Measurements from ENCODE around the gene STX18.

The STX18 gene

DNA sequence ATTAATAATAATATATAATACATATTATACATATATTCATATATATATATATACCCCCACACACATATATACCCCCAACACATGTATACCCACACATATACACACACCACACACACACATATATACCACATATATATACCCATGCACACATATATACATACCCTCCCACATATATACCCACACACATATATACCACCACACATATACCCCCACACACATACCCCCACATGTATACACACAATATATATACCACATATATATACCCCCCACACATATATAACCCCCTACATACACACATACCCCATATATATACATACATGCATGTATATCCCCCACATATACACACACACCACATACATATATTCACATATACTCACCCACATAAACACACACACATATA is 103.0 kb downstream of the STX18 start:
- no peak overlapping the region for H3K27ac ChIP-seq
- H3K27me3 ChIP-seq (replicated peaks) = no peaks in the 10 kb centered on the region
- DNase-seq = no peak
- no peak for TF ChIP-seq CTCF (IDR thresholded peaks at IDR 0.05; ENCODE audit: low read depth, low read length, missing control alignments)
- H3K36me3 ChIP-seq (replicated peaks) = peaks cover 12% of the 10 kb centered on the region
- in situ Hi-C loops (cut with HindIII; ENCODE audit: low pct_ligation_motif_present, low sequenced_read_pairs) = no loop called here
- H3K4me3 ChIP-seq (ENCODE audit: low read depth, low read length) = no peak overlapping the region

- H3K36me3 ChIP-seq (replicated peaks) = peaks cover 13% of the 10 kb centered on the region
- in situ Hi-C loops (cut with HindIII; ENCODE audit: low pct_ligation_motif_present, low sequenced_read_pairs) = no loop called here
- no peak overlapping the region for H3K27ac ChIP-seq
- H3K4me3 ChIP-seq (ENCODE audit: low read depth, low read length) = no peak overlapping the region
- no peaks in the 10 kb centered on the region for H3K27me3 ChIP-seq (replicated peaks)
- no peak for TF ChIP-seq CTCF (IDR thresholded peaks at IDR 0.05; ENCODE audit: low read depth, low read length, missing control alignments)
- no peak for DNase-seq
These were observed 103.9 kb downstream of the STX18 start for GRCh38 chr4:4437798-4438470.

- no peak for TF ChIP-seq CTCF (IDR thresholded peaks at IDR 0.05; ENCODE audit: low read depth, low read length, missing control alignments)
- Histone ChIP-seq H3K27ac (no peak overlapping the region), H3K4me3 (ENCODE audit: low read depth, low read length) (no peak overlapping the region), H3K27me3 (replicated peaks) (no peaks in the 10 kb centered on the region), H3K36me3 (replicated peaks) (peaks cover 15% of the 10 kb centered on the region)
- no peak for DNase-seq
- in situ Hi-C loops (cut with HindIII; ENCODE audit: low pct_ligation_motif_present, low sequenced_read_pairs) = no loop called here
These were observed 105.5 kb downstream of the STX18 start for GRCh38 chr4:4436244-4436823.

DNA sequence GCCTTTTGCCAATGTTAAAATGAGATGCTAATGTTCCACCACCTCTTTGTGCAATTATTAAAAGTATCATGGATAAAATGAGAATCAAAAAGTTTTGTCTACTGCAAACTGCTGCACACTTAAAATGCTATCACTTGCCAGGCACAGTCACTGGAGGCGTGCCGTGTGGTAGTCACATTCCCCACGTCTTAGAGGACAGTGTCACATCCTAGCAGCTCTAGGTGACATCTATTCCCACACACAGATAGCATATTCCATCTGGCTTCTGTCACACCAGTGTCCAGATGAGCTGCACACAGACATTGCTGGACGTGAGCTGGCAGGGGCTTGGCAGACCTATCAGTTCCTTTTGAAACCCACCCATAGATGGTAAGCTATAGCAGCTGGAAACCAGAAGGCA is 107.9 kb downstream of the STX18 start:
- in situ Hi-C loops (cut with HindIII; ENCODE audit: low pct_ligation_motif_present, low sequenced_read_pairs) = no loop called here
- TF ChIP-seq CTCF (IDR thresholded peaks at IDR 0.05; ENCODE audit: low read depth, low read length, missing control alignments) = no peak
- Histone ChIP-seq H3K27me3 (replicated peaks) (no peaks in the 10 kb centered on the region), H3K36me3 (replicated peaks) (peaks cover 15% of the 10 kb centered on the region), H3K27ac (no peak overlapping the region), H3K4me3 (ENCODE audit: low read depth, low read length) (no peak overlapping the region)
- no peak for DNase-seq

GRCh38 chr4:4432341-4433125 is 109.3 kb downstream of the STX18 start:
- Histone ChIP-seq H3K27me3 (replicated peaks) (no peaks in the 10 kb centered on the region), H3K36me3 (replicated peaks) (peaks cover 11% of the 10 kb centered on the region), H3K4me3 (ENCODE audit: low read depth, low read length) (no peak overlapping the region), H3K27ac (no peak overlapping the region)
- DNase-seq = no peak
- TF ChIP-seq CTCF (IDR thresholded peaks at IDR 0.05; ENCODE audit: low read depth, low read length, missing control alignments) = no peak
- in situ Hi-C loops (cut with HindIII; ENCODE audit: low pct_ligation_motif_present, low sequenced_read_pairs) = no loop called here

All from brain microvascular endothelial cell (primary cell).